HG03558 (cell line): ENCODE data around the gene TESMIN.

ENCODE experiments used
- ATAC-seq: cut with Tn5 transposase; IDR thresholded peaks from one replicate; pipeline ENCODE4 v1.9.1; 2021; ENCODE audit warnings: moderate number of reproducible peaks; ENCODE audit not compliant: unreplicated experiment; ENCODE audit errors: extremely low read depth

Gene TESMIN

GRCh38 chr11:68714060-68714856 is 37.1 kb downstream of the TESMIN start:
- no peak for ATAC-seq

GRCh38 chr11:68711114-68711513 is 40.2 kb downstream of the TESMIN start:
- no peak for ATAC-seq

GRCh38 chr11:68710409-68710808 is 40.9 kb downstream of the TESMIN start:
- no peak for ATAC-seq

- no peak for ATAC-seq
Observed at GRCh38 chr11:68709062-68709461, 42.3 kb downstream of the TESMIN start.

- ATAC-seq, result no peak
Observed at GRCh38 chr11:68707527-68707926, 43.8 kb downstream of the TESMIN start.

- no peak for ATAC-seq
Observed at GRCh38 chr11:68704887-68705286, 46.4 kb downstream of the TESMIN start.

- no peak for ATAC-seq
Observed at GRCh38 chr11:68698993-68699392, 52.3 kb downstream of the TESMIN start.

GRCh38 chr11:68695531-68695930 is 55.8 kb downstream of the TESMIN start:
- ATAC-seq, result no peak

- no peak for ATAC-seq
Observed at GRCh38 chr11:68694431-68695297, 56.7 kb downstream of the TESMIN start.

GRCh38 chr11:68693484-68693882 is 57.8 kb downstream of the TESMIN start:
- no peak for ATAC-seq

GRCh38 chr11:68692871-68693483 is 58.3 kb downstream of the TESMIN start:
- ATAC-seq, result no peak

GRCh38 chr11:68692115-68692514 is 59.2 kb downstream of the TESMIN start:
- ATAC-seq, result no peak

- ATAC-seq, result no peak
Observed at GRCh38 chr11:68691402-68691784, 59.9 kb downstream of the TESMIN start.

- no peak for ATAC-seq
Observed at GRCh38 chr11:68690671-68691401, 60.5 kb downstream of the TESMIN start.

- ATAC-seq, result no peak
Observed at GRCh38 chr11:68689737-68690625, 61.3 kb downstream of the TESMIN start.

- ATAC-seq, result no peak
Observed at GRCh38 chr11:68688881-68689280, 62.4 kb downstream of the TESMIN start.

GRCh38 chr11:68687986-68688385 is 63.3 kb downstream of the TESMIN start:
- no peak for ATAC-seq

GRCh38 chr11:68687311-68687710 is 64.0 kb downstream of the TESMIN start:
- no peak for ATAC-seq

GRCh38 chr11:68686486-68686885 is 64.8 kb downstream of the TESMIN start:
- no peak for ATAC-seq
